GM20431 (cell line): Measurements from ENCODE around the gene CCDC27.
"Not testable (repeated sequence)": the region's sequence is repeated elsewhere in the genome, so short reads cannot be mapped to it uniquely, and the experiment has no call there.

Experiments used
- in situ Hi-C: fragments of 300-500 bp; cut with MseI, MboI; formaldehyde crosslinking; loops from one replicate; pipeline ENCODE4 v1.15.0; 2020; ENCODE audit warnings: low sequenced_read_pairs; ENCODE audit not compliant: unreplicated experiment

Gene CCDC27

GRCh38 chr1:3735027-3735681 is 17.1 kb upstream of the CCDC27 start:
- in situ Hi-C loops, result no loop called here

GRCh38 chr1:3735688-3736087 is 16.6 kb upstream of the CCDC27 start:
- in situ Hi-C loops, result no loop called here

GRCh38 chr1:3736131-3736561 is 16.1 kb upstream of the CCDC27 start:
- in situ Hi-C loops, result no loop called here

GRCh38 chr1:3736708-3737107 is 15.5 kb upstream of the CCDC27 start:
- in situ Hi-C loops, result no loop called here

GRCh38 chr1:3738943-3739342 is 13.3 kb upstream of the CCDC27 start:
- in situ Hi-C loops, result no loop called here

- in situ Hi-C loops, result no loop called here
These were observed 12.2 kb upstream of the CCDC27 start for GRCh38 chr1:3740042-3740441.

GRCh38 chr1:3740752-3741151 is 11.5 kb upstream of the CCDC27 start:
- in situ Hi-C loops, result no loop called here

GRCh38 chr1:3741566-3742438 is 10.4 kb upstream of the CCDC27 start:
- in situ Hi-C loops, result no loop called here

- in situ Hi-C loops, result no loop called here
These were observed 9.6 kb upstream of the CCDC27 start for GRCh38 chr1:3742439-3743298.

- in situ Hi-C loops, result no loop called here
These were observed 8.8 kb upstream of the CCDC27 start for GRCh38 chr1:3743421-3743820.

GRCh38 chr1:3743826-3744225 is 8.4 kb upstream of the CCDC27 start:
- in situ Hi-C loops, result no loop called here

GRCh38 chr1:3744646-3745045 is 7.6 kb upstream of the CCDC27 start:
- in situ Hi-C loops, result no loop called here

- in situ Hi-C loops, result no loop called here
These were observed 7.2 kb upstream of the CCDC27 start for GRCh38 chr1:3745071-3745470.

- in situ Hi-C loops, result no loop called here
These were observed 6.5 kb upstream of the CCDC27 start for GRCh38 chr1:3745590-3746381.

GRCh38 chr1:3746389-3746829 is 5.8 kb upstream of the CCDC27 start:
- in situ Hi-C loops, result no loop called here

GRCh38 chr1:3746830-3747521 is 5.3 kb upstream of the CCDC27 start:
- in situ Hi-C loops, result no loop called here

- in situ Hi-C loops, result no loop called here
These were observed 4.8 kb upstream of the CCDC27 start for GRCh38 chr1:3747522-3747848.

- in situ Hi-C loops, result no loop called here
These were observed 4.3 kb upstream of the CCDC27 start for GRCh38 chr1:3747903-3748302.

- in situ Hi-C loops, result not testable (repeated sequence)
These were observed 3.8 kb upstream of the CCDC27 start for GRCh38 chr1:3748316-3748900.
